Duodenal mucosa (tissue), 2 donors: ENCODE measurements around the gene ASRGL1.
"Not testable (repeated sequence)": the region's sequence is repeated elsewhere in the genome, so short reads cannot be mapped to it uniquely, and the experiment has no call there.

Source experiments
- H3K27ac ChIP-seq: one replicate; pipeline ENCODE4 v1.7.0; 2013; ENCODE audit warnings: low read depth, low read length
- H3K27me3 ChIP-seq, 2 donors: one replicate each; pipeline ENCODE4 v1.7.0; 2013; ENCODE audit warnings: low read length in 2 of 2, control low read depth in 1 of 2; ENCODE audit not compliant: insufficient read depth in 2 of 2, control insufficient read depth in 1 of 2
- H3K36me3 ChIP-seq, 2 donors: one replicate each; pipeline ENCODE4 v1.7.0; 2013; ENCODE audit warnings: low read length in 2 of 2, control low read depth in 1 of 2; ENCODE audit not compliant: insufficient read depth in 2 of 2, control insufficient read depth in 1 of 2
- H3K4me1 ChIP-seq, 2 donors: one replicate each; pipeline ENCODE4 v1.7.0; 2013; ENCODE audit warnings: low read length in 2 of 2, control low read depth in 1 of 2; ENCODE audit not compliant: insufficient read depth in 2 of 2, control insufficient read depth in 1 of 2
- H3K4me3 ChIP-seq, 2 donors: one replicate each; pipeline ENCODE4 v1.7.0; 2013; ENCODE audit warnings: low read length in 2 of 2, low read depth in 1 of 2
- H3K9ac ChIP-seq, 2 donors: one replicate each; pipeline ENCODE4 v1.7.0; 2013; ENCODE audit warnings: low read length in 2 of 2, low read depth in 1 of 2
- H3K9me3 ChIP-seq, 2 donors: one replicate each; pipeline ENCODE4 v1.7.0; 2013; ENCODE audit warnings: low read length in 2 of 2, control low read depth in 1 of 2; ENCODE audit not compliant: control insufficient read depth in 1 of 2

The ASRGL1 gene

DNA sequence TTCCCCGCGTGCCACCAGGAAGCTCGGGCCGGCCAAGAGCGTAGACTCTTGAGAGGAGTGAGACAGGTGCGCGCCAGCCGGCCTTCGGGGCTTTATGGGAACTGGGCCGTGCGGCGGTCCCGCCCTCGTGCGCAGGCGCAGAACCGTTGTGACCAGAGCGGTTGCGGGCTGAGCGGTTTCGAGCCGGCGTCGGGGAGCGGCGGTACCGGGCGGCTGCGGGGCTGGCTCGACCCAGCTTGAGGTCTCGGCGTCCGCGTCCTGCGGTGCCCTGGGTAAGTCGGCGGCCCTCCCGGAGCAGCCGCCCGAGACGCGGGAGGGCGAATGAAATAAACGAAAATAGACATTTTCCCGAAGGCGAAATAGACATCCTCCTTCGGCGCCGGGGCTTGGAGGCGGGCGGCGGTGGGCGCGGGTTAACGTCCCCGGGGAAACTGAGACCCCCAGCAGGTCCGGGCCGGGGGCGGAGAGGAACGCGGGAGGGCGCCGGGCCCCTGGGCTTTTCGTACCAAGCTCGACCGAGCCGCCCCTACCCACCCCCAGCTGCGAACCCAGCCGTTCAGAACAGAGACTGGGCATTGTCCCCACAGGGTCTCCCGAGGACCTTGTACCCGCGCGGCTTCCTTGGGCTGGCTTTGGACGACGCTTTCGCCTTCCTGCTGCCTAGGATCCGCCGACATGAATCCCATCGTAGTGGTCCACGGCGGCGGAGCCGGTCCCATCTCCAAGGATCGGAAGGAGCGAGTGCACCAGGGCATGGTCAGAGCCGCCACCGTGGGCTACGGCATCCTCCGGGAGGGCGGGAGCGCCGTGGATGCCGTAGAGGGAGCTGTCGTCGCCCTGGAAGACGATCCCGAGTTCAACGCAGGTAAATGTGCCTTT is at the start of gene ASRGL1:
TSS of gene ASRGL1 (plus strand) at position 146 of the 879 bp plus-strand sequence. CDS start at position 676, 530 bp downstream.
- no peaks in the 10 kb centered on the region for H3K36me3 ChIP-seq
- no peaks in the 10 kb centered on the region for H3K9me3 ChIP-seq
- peak within 1 kb of the TSS; percentile 77 to 85 for H3K4me3 ChIP-seq
- peak within 1 kb of the TSS; percentile 50 to 77 for H3K9ac ChIP-seq
- H3K27ac ChIP-seq, result no peak within 1 kb of the TSS
- peaks cover 7 to 13% of the 10 kb centered on the region in 2 donors for H3K4me1 ChIP-seq
- H3K27me3 ChIP-seq, result peaks cover 4% of the 10 kb centered on the region in 2 donors

DNA sequence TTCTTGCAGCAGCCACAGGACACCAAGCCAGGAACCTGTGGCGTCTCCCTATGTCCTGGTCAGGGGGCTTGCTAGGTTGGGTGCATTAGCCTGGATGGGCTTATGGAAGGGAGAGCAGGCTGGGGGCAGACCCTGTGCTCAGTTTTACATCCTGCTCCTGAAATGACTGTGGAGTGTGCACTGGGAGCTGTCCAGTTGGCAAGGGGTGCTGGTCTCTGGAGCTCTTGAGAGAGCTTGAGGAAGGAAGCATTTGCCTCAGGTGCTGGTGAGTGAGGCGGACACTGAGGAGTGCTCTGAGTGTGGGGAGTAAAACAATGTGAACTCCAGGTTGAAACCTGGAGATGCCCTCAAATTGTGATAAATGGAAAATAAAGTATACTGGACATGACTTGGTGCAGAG is 41.7 kb upstream of the ASRGL1 start:
- H3K4me3 ChIP-seq, result no peak overlapping the region
- no peak overlapping the region for H3K9ac ChIP-seq
- no peaks in the 10 kb centered on the region for H3K9me3 ChIP-seq
- no peaks in the 10 kb centered on the region for H3K4me1 ChIP-seq
- peaks cover 0 to 13% of the 10 kb centered on the region in 2 donors for H3K27me3 ChIP-seq
- H3K27ac ChIP-seq, result no peak overlapping the region
- no peaks in the 10 kb centered on the region for H3K36me3 ChIP-seq

DNA sequence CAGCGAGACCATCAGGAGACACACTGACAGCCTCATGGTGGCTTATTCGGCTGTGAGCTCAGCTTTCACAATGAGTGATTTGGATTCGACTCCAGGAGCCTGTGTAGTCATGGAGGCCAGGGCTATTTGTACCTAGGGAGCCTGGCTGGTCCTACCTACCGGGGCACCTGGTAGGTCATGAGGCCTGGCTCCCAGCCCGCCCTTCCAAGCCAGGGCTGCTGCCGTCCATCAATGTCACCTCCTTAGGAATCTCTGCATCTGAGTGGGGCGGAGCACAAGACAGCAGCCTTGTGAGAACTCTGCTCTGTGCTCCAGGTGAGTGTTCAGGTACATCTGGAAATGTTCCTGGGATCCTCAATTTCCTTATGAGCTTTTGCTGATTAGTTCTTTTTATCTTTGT is 38.3 kb upstream of the ASRGL1 start, which contains the start of gene SCGB1D4:
TSS of gene SCGB1D4 (minus strand) at position 101 of the 400 bp plus-strand sequence. CDS start at position 36, 65 bp downstream.
- H3K27ac ChIP-seq, result no peak within 1 kb of the TSS
- no peaks in the 10 kb centered on the region for H3K4me1 ChIP-seq
- H3K27me3 ChIP-seq, result peaks cover 0 to 18% of the 10 kb centered on the region in 2 donors
- no peak within 1 kb of the TSS for H3K9ac ChIP-seq
- H3K4me3 ChIP-seq, result no peak within 1 kb of the TSS
- H3K9me3 ChIP-seq, result no peaks in the 10 kb centered on the region
- no peaks in the 10 kb centered on the region for H3K36me3 ChIP-seq

DNA sequence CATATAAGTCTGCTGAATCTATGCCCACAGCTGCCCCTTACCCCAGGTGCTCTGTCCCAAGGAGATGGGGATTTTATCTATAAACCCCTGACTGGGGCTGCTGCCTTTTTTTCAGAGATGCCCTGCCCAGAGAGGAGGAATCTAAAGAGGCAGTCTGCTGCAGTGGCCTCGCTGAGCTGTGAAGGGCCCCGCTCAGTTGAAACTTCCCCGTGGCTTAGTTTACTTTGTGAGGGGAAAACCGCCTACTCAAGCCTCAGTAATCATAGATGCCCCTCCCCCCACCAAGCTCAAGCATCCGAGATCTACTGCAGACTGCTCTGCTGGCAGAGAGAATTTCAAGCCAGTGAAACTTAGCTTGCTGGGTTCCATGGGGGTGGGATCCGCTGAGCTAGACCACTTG is 31.0 kb upstream of the ASRGL1 start:
- Histone ChIP-seq H3K4me3 (no peak overlapping the region), H3K9ac (no peak overlapping the region), H3K9me3 (no peaks in the 10 kb centered on the region), H3K36me3 (no peaks in the 10 kb centered on the region), H3K27me3 (peaks cover 0 to under 1% of the 10 kb centered on the region in 2 donors), H3K4me1 (no peaks in the 10 kb centered on the region), H3K27ac (no peak overlapping the region)

DNA sequence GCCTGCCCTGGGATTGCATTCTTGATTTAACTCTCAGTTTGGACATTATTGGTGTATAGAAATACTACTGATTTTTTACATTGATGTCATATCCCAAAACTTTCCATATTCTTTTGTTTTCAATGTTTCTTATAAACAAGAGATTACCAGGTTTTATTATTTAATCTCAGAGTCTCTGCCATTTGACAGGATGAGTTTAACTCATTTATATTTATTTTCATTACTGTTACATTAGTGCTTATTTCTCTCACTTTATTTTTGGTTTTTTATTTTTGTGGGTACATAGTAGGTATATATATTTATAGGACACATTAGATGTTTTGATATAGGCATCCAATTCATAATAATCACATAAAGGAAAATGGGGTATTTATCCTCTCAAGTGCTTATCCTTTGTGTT is 29.3 kb upstream of the ASRGL1 start:
- Histone ChIP-seq H3K27ac (no peak overlapping the region), H3K9me3 (no peaks in the 10 kb centered on the region), H3K27me3 (no peaks in the 10 kb centered on the region), H3K4me1 (no peaks in the 10 kb centered on the region), H3K36me3 (no peaks in the 10 kb centered on the region), H3K4me3 (no peak overlapping the region), H3K9ac (no peak overlapping the region)

DNA sequence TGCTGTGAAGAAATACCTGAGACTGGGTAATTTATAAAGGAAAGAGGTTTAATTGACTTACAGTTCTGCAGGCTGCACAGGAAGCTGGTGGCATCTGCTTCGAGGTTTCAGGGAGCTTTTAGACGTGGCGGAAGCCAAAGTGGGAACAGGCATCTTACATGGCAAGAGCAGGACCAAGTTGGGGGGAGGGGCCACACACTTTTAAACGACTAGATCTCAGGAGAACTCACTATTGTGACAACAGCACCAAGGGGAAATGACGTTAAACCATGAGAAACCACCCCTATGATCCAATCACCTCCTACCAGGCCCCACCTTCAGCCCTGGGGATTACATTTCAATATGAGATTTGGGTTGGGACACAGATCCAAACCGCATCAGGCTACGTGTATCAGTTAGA is 27.3 kb upstream of the ASRGL1 start:
- no peaks in the 10 kb centered on the region for H3K4me1 ChIP-seq
- no peaks in the 10 kb centered on the region for H3K36me3 ChIP-seq
- H3K9me3 ChIP-seq, result no peaks in the 10 kb centered on the region
- H3K4me3 ChIP-seq, result no peak overlapping the region
- no peak overlapping the region for H3K27ac ChIP-seq
- no peak overlapping the region for H3K9ac ChIP-seq
- no peaks in the 10 kb centered on the region for H3K27me3 ChIP-seq

DNA sequence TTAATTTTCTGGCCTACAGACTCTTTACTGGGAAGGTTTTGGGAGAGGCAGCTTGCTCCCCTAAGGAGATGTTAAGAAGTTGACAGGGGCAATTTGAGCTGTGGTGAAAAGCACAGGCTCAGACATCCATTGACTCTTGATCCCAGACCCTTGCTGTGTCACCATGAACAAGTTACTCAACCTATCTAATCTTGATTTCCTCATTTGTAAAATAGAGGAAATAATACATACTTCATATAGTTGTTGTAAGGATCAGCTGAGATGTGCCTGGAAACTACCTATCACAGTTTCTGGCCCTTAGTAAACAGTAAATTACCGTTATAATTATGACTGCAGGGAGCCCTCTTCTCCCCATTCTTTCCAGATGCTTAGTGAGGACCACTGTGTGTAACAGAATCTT is 21.8 kb upstream of the ASRGL1 start:
- peaks cover 0 to 2% of the 10 kb centered on the region in 2 donors for H3K27me3 ChIP-seq

DNA sequence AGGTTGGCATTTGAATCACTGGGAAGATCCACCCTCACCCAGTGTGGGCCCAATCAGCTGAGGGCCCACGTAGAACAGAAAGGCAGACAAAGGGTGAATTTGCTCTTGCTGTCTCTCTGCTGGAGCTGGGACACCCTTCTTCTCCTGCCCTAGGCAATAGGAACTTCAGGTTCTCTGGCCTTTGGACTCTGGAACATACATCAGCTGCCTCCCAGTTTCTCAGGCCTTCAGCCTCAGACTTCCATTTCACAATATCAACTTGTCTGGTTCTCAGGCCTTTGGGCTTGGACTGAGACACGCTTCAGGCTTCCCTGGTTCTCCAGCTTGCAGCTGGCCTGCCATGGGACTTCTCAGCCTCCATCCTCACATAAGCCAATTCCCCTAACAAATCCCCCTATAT is 14.7 kb upstream of the ASRGL1 start:
- Histone ChIP-seq H3K27me3 (peaks cover 0 to 2% of the 10 kb centered on the region in 2 donors), H3K36me3 (no peaks in the 10 kb centered on the region), H3K27ac (no peak overlapping the region), H3K4me3 (no peak overlapping the region), H3K9me3 (no peaks in the 10 kb centered on the region), H3K9ac (no peak overlapping the region), H3K4me1 (no peaks in the 10 kb centered on the region)

More for the DNA sequence above, 21.8 kb upstream of the ASRGL1 start:
- no peaks in the 10 kb centered on the region for H3K4me1 ChIP-seq
- H3K27ac ChIP-seq, result no peak overlapping the region
- H3K9me3 ChIP-seq, result no peaks in the 10 kb centered on the region
- no peak overlapping the region for H3K9ac ChIP-seq
- H3K36me3 ChIP-seq, result no peaks in the 10 kb centered on the region
- no peak overlapping the region for H3K4me3 ChIP-seq

DNA sequence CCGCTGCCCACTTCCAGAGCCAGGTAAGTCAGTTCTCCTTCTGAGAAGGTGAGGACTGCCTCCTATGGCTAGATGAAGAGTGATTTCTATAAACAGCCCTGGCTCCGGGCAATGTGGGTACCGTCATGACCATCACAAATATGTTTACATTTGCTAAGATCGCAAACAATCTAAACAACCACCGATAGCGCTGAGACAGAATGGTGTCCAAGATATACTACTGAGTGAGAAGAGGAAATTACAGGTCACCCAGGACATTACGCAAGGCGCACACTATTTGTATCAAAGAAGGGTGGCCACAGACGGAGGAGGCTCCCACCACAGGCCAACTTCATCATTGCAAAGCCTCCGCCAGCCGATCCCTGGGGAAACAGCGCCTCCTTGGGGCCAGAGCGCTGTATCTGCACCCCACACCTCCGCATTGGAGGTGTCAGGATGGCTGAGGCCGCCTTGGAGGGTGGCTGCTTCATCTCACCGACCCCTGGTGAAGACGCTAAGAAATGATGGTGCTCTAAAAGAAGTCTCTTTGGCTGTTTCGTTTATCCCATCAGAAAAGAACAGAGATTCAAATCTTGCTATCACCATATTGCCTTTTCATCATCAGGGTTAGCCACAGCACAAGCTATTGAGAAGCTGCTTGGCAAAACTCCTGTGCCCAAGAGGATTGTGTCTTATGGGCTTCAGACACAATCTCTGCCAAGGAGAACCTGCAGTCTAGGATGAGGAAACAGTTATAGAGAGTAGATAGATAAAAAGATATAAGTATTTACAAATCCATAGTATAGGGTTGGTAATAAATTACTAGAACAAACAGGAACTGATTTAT is 12.3 kb upstream of the ASRGL1 start:
- Histone ChIP-seq H3K27me3 (no peaks in the 10 kb centered on the region), H3K27ac (no peak overlapping the region), H3K9ac (no peak overlapping the region), H3K4me1 (no peaks in the 10 kb centered on the region), H3K4me3 (no peak overlapping the region), H3K36me3 (no peaks in the 10 kb centered on the region), H3K9me3 (no peaks in the 10 kb centered on the region)

DNA sequence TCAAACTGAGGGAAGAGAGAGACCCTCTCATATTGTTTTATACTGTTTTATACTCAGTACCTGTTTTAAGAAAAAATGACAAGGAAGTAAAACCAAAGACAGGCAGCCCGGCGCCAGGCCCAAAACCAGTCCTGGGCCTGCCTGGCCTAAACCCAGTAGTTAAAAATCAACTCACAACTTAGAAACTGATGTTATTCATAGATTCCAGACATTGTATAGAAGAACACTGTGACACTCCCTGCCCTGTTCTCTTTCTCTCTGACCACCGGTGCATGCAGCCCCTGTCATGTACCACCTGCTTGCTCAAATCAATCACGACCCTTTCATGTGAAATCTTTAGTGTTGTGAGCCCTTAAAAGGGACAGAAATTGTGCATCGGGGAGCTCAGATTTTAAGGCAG is 11.5 kb upstream of the ASRGL1 start:
- not testable (repeated sequence) for H3K9me3 ChIP-seq, H3K27ac ChIP-seq, H3K4me3 ChIP-seq, H3K9ac ChIP-seq, H3K4me1 ChIP-seq, H3K36me3 ChIP-seq, H3K27me3 ChIP-seq
